HepG2 (cell line): ENCODE data around the gene CCDC77. TPM values are rescaled to one million over a fixed set of nuclear protein-coding genes. Genes with fewer than 3 reads are reported as not detected.

Experiments
- AGO2 ChIP-seq: fragments of 200-400 bp; formaldehyde crosslinking; optimal IDR thresholded peaks from 2 replicates; pipeline ENCODE3; 2017; ENCODE audit warnings: mild to moderate bottlenecking, low read depth, low read length, moderate library complexity
- ARNT2 ChIP-seq: sonication (generic); formaldehyde crosslinking; IDR thresholded peaks from 2 replicates; pipeline ENCODE4 v1.8.0; 2022; ENCODE audit warnings: mild to moderate bottlenecking, low read depth, missing genetic modification reagents, moderate library complexity
- ESRRA ChIP-seq: sonication (generic); formaldehyde crosslinking; IDR thresholded peaks from 2 replicates; pipeline ENCODE4 v1.5.1; 2020; ENCODE audit warnings: mild to moderate bottlenecking, low read depth, missing genetic modification reagents
- HCFC1 ChIP-seq: fragments of 150-350 bp; IDR thresholded peaks from 2 replicates; pipeline ENCODE4 v1.6.1; 2014; ENCODE audit warnings: low read depth, low read length
- NFIC ChIP-seq: IDR thresholded peaks from 2 replicates; pipeline ENCODE4 v1.6.1; 2012; ENCODE audit warnings: mild to moderate bottlenecking, low read length, inconsistent platforms
- RBM39 ChIP-seq: fragments of 200-400 bp; formaldehyde crosslinking; IDR thresholded peaks from one replicate; pipeline ENCODE4 v1.6.1; 2018; ENCODE audit warnings: antibody characterized with exemption, mild to moderate bottlenecking, low read depth, low read length; ENCODE audit not compliant: poor library complexity, severe bottlenecking
- SP5 ChIP-seq: IDR thresholded peaks from 2 replicates; pipeline ENCODE4 v1.6.1; 2016; ENCODE audit warnings: low read depth, borderline replicate concordance
- SRSF1 ChIP-seq: fragments of 200-400 bp; formaldehyde crosslinking; optimal IDR thresholded peaks from 2 replicates; pipeline ENCODE3; 2017; ENCODE audit warnings: mild to moderate bottlenecking, low read depth, low read length, moderate library complexity
- TGIF2 ChIP-seq: IDR thresholded peaks from 2 replicates; pipeline ENCODE4 v1.6.1; 2016; ENCODE audit warnings: control low read depth, missing compliant biosample characterization
- YY1 ChIP-seq: IDR thresholded peaks from 2 replicates; pipeline ENCODE4 v1.6.1; 2011; ENCODE audit warnings: low read length, low read depth, moderate library complexity, mild to moderate bottlenecking; ENCODE audit not compliant: insufficient read depth, insufficient replicate concordance
- ZC3H13 ChIP-seq: sonication (generic); formaldehyde crosslinking; IDR thresholded peaks from 2 replicates; pipeline ENCODE4 v1.8.1; 2023; ENCODE audit warnings: mild to moderate bottlenecking, missing genetic modification reagents, moderate library complexity
- ZNF607 ChIP-seq: sonication (generic); formaldehyde crosslinking; IDR thresholded peaks from 2 replicates; pipeline ENCODE4 v1.5.1; 2020; ENCODE audit warnings: missing genetic modification reagents, mild to moderate bottlenecking, borderline replicate concordance
- polyA plus RNA-seq, 8 experiments: library from polyadenylated mRNA; depleted of rRNA in 3 of 8; stranded (reverse) in 7 of 8; unstranded in 1 of 8; fragments of >200 nt; fragmentation: Illumina TruSeq in 4 of 8; extraction: Trizol in 4 of 8; gene quantifications; 2 replicates each; pipeline versions ENCODE4 v1.2.1 to v1.2.3, GENCODE V29; 2011 to 2016; ENCODE audit warnings: low read depth in 4 of 8, missing spikeins in 1 of 8, mixed read lengths in 1 of 8; ENCODE audit not compliant: insufficient read depth in 1 of 8
- total RNA-seq, 5 experiments: library from RNA; depleted of rRNA; stranded (reverse); fragments of >200 nt; fragmentation: Illumina TruSeq; extraction: Trizol; gene quantifications; 2 replicates each; pipeline ENCODE4 v1.2.3, GENCODE V29; 2016; ENCODE audit warnings: low read depth in 1 of 5
- TF ChIP-seq, protein P1 (sequence below): IDR thresholded peaks from 2 replicates; pipeline ENCODE4 v1.6.1; 2018; ENCODE audit warnings: missing genetic modification reagents, mild to moderate bottlenecking, missing compliant biosample characterization
- TF ChIP-seq, protein P2 (sequence below): IDR thresholded peaks from 2 replicates; pipeline ENCODE4 v1.6.1; 2016; ENCODE audit warnings: low read depth, missing genetic modification reagents, missing compliant biosample characterization
- TF ChIP-seq, protein P3 (sequence below): sonication (generic); formaldehyde crosslinking; IDR thresholded peaks from 2 replicates; pipeline ENCODE4 v1.8.0; 2023; ENCODE audit warnings: mild to moderate bottlenecking, missing genetic modification reagents
- TF ChIP-seq, protein P4 (sequence below): sonication (generic); formaldehyde crosslinking; IDR thresholded peaks from 2 replicates; pipeline ENCODE4 v1.5.1; 2020; ENCODE audit warnings: mild to moderate bottlenecking, missing genetic modification reagents, moderate library complexity
- TF ChIP-seq, protein P5 (sequence below): sonication (generic); formaldehyde crosslinking; IDR thresholded peaks from 2 replicates; pipeline ENCODE4 v1.4.0; 2020; ENCODE audit warnings: mild to moderate bottlenecking, missing genetic modification reagents
- TF ChIP-seq, protein P6 (sequence below): sonication (generic); formaldehyde crosslinking; IDR thresholded peaks from 2 replicates; pipeline ENCODE4 v1.4.0; 2020; ENCODE audit warnings: missing genetic modification reagents

The CCDC77 gene
- total and polyA plus RNA-seq, 2 of the 13 experiments (the other 11 are each of a cell fraction or from before 2014, with no cell fraction given) = 6.4 to 16.4 TPM

DNA sequence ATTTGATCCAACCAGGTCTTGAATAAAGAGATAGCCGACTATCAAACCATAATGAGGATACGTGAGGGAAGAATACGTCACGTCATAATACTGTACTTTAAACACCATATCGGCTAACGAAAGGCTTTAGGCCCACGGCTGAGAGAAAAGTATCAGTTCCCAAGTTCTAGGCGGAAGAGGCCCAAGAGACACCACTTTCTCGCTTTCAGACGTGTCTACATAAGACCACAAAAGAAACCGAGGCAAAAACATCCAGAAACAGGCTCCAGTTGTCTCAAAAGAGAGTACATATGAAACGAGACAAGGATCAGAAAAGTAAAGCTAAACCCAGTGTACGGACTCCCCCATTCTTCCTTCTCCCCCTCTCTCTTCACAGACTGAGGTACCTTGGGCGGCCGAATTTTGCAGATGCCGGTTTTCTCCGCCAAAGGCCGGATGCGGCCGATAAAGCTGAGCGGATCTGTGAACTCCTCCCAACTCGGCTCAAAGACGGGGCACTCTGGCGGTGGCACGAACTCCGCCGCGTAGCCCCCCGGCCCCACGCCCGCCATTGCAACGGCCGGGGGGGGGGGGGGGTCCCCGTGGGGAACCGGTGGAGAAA, 12.8 kb upstream of the CCDC77 start (continued):
- TF ChIP-seq, protein P1, sequence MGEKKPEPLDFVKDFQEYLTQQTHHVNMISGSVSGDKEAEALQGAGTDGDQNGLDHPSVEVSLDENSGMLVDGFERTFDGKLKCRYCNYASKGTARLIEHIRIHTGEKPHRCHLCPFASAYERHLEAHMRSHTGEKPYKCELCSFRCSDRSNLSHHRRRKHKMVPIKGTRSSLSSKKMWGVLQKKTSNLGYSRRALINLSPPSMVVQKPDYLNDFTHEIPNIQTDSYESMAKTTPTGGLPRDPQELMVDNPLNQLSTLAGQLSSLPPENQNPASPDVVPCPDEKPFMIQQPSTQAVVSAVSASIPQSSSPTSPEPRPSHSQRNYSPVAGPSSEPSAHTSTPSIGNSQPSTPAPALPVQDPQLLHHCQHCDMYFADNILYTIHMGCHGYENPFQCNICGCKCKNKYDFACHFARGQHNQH (CRISPR knock-in tag) = 0 out of 2 replicates have a peak, but pooled peaks have one; percentile 11
- TF ChIP-seq SP5 (CRISPR knock-in tag) (no peak), RBM39 (peak; percentile 65), ZC3H13 (CRISPR knock-in tag) (0 out of 2 replicates have a peak, but pooled peaks have one; percentile 19), TGIF2 (CRISPR knock-in tag) (no peak), HCFC1 (no peak), SRSF1 (peak; percentile 93), ZNF607 (0 out of 2 replicates have a peak, but pooled peaks have one; percentile 37), ARNT2 (CRISPR knock-in tag) (no peak), NFIC (no peak), YY1 (peak; percentile 85), AGO2 (peak; percentile 86), ESRRA (CRISPR knock-in tag) (no peak)
- TF ChIP-seq, protein P2, sequence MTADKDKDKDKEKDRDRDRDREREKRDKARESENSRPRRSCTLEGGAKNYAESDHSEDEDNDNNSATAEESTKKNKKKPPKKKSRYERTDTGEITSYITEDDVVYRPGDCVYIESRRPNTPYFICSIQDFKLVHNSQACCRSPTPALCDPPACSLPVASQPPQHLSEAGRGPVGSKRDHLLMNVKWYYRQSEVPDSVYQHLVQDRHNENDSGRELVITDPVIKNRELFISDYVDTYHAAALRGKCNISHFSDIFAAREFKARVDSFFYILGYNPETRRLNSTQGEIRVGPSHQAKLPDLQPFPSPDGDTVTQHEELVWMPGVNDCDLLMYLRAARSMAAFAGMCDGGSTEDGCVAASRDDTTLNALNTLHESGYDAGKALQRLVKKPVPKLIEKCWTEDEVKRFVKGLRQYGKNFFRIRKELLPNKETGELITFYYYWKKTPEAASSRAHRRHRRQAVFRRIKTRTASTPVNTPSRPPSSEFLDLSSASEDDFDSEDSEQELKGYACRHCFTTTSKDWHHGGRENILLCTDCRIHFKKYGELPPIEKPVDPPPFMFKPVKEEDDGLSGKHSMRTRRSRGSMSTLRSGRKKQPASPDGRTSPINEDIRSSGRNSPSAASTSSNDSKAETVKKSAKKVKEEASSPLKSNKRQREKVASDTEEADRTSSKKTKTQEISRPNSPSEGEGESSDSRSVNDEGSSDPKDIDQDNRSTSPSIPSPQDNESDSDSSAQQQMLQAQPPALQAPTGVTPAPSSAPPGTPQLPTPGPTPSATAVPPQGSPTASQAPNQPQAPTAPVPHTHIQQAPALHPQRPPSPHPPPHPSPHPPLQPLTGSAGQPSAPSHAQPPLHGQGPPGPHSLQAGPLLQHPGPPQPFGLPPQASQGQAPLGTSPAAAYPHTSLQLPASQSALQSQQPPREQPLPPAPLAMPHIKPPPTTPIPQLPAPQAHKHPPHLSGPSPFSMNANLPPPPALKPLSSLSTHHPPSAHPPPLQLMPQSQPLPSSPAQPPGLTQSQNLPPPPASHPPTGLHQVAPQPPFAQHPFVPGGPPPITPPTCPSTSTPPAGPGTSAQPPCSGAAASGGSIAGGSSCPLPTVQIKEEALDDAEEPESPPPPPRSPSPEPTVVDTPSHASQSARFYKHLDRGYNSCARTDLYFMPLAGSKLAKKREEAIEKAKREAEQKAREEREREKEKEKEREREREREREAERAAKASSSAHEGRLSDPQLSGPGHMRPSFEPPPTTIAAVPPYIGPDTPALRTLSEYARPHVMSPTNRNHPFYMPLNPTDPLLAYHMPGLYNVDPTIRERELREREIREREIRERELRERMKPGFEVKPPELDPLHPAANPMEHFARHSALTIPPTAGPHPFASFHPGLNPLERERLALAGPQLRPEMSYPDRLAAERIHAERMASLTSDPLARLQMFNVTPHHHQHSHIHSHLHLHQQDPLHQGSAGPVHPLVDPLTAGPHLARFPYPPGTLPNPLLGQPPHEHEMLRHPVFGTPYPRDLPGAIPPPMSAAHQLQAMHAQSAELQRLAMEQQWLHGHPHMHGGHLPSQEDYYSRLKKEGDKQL (CRISPR knock-in tag) = no peak
- TF ChIP-seq, protein P3, sequence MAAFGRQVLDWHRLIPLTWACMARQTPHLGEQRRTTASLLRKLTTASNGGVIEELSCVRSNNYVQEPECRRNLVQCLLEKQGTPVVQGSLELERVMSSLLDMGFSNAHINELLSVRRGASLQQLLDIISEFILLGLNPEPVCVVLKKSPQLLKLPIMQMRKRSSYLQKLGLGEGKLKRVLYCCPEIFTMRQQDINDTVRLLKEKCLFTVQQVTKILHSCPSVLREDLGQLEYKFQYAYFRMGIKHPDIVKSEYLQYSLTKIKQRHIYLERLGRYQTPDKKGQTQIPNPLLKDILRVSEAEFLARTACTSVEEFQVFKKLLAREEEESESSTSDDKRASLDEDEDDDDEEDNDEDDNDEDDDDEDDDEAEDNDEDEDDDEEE (CRISPR knock-in tag) = 0 out of 2 replicates have a peak, but pooled peaks have one; percentile 66
- TF ChIP-seq, protein P4, sequence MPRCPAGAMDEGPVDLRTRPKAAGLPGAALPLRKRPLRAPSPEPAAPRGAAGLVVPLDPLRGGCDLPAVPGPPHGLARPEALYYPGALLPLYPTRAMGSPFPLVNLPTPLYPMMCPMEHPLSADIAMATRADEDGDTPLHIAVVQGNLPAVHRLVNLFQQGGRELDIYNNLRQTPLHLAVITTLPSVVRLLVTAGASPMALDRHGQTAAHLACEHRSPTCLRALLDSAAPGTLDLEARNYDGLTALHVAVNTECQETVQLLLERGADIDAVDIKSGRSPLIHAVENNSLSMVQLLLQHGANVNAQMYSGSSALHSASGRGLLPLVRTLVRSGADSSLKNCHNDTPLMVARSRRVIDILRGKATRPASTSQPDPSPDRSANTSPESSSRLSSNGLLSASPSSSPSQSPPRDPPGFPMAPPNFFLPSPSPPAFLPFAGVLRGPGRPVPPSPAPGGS (CRISPR knock-in tag) = 0 out of 2 replicates have a peak, but pooled peaks have one; percentile 11
- TF ChIP-seq, protein P5, sequence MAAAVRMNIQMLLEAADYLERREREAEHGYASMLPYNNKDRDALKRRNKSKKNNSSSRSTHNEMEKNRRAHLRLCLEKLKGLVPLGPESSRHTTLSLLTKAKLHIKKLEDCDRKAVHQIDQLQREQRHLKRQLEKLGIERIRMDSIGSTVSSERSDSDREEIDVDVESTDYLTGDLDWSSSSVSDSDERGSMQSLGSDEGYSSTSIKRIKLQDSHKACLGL (CRISPR knock-in tag) = peak; percentile 16; the same call in 1 of the 2 replicates
- TF ChIP-seq, protein P6, sequence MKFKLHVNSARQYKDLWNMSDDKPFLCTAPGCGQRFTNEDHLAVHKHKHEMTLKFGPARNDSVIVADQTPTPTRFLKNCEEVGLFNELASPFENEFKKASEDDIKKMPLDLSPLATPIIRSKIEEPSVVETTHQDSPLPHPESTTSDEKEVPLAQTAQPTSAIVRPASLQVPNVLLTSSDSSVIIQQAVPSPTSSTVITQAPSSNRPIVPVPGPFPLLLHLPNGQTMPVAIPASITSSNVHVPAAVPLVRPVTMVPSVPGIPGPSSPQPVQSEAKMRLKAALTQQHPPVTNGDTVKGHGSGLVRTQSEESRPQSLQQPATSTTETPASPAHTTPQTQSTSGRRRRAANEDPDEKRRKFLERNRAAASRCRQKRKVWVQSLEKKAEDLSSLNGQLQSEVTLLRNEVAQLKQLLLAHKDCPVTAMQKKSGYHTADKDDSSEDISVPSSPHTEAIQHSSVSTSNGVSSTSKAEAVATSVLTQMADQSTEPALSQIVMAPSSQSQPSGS (CRISPR knock-in tag) = no peak
